Measurements from ENCODE around the gene METTL17. TPM values are rescaled to one million over a fixed set of nuclear protein-coding genes. Genes with fewer than 3 reads are reported as not detected.

Gene METTL17
- total and polyA plus RNA-seq, 2 of the 13 experiments (the other 11 are each of a cell fraction or from before 2014, with no cell fraction given), result 122 to 199 TPM

DNA sequence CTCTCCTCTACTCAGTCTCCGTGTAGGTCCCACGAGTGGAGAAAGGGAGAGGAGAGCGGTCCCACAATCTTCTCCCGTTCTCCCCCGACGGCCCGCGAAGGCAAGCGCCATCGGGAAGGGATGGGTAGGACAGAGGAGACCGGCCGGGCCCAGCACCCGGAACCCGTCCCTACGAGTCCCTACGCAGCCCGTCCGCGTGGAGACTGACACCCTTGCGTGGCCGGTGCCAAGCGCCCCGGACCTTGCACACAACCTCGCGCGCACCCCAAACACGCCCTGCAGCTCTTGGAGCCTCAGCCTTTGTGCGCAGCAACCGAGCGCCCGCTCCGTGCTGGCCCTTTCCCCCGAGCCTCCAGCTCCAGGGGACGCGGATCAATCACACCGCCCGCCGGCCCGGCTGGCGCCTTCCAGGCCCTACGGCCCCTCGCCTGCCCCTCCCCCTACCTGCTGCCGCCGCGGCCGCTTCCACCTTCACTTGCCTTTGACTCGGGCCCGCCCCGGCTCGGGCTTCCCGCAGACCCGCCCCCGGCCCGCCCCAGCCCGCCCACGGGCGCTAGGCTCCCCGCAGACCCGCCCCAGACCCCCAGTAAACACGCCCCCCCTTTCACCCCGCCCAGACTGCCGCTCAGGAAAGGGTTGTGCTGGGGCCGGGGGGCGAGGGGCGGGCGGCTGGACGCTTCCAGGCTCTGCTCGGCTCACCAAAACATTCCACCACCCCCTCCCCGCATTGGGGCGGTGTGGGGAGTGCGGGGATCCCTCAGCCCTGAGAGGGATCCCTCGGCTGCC lies 35.0 kb downstream of the METTL17 start, which contains the start of gene NDRG2 (continued):
- TF ChIP-seq GATA4 (IDR thresholded peaks at IDR 0.05; ENCODE audit: borderline replicate concordance, low read depth) (no peak), TBL1XR1 (IDR thresholded peaks at IDR 0.05; ENCODE audit: borderline replicate concordance, low read length, partially characterized antibody) (no peak), ZNF768 (CRISPR knock-in tag; IDR thresholded peaks at IDR 0.05) (peak; percentile 78; the same call in 1 of the 2 replicates), NFE2L1 (CRISPR knock-in tag; IDR thresholded peaks at IDR 0.05; ENCODE audit: borderline replicate concordance) (0 out of 2 replicates have a peak, but pooled peaks have one; percentile 63), HDAC2 (CRISPR knock-in tag; IDR thresholded peaks at IDR 0.05) (peak; percentile 61), MEIS2 (CRISPR knock-in tag; IDR thresholded peaks at IDR 0.05) (peak; percentile 82; the same call in 1 of the 2 replicates), ARNTL (CRISPR knock-in tag; IDR thresholded peaks at IDR 0.05) (no peak), ZNF644 (CRISPR knock-in tag; IDR thresholded peaks at IDR 0.05; ENCODE audit: low read depth) (no peak), ZNF75D (CRISPR knock-in tag; IDR thresholded peaks at IDR 0.05; ENCODE audit: borderline replicate concordance) (no peak), KAT7 (CRISPR knock-in tag; IDR thresholded peaks at IDR 0.05; ENCODE audit: borderline replicate concordance) (peak; percentile 92; the same call in 1 of the 2 replicates), JUNB (CRISPR knock-in tag; IDR thresholded peaks at IDR 0.05; ENCODE audit: borderline replicate concordance) (no peak), JDP2 (CRISPR knock-in tag; IDR thresholded peaks at IDR 0.05; ENCODE audit: borderline replicate concordance) (no peak), FOSL2 (CRISPR knock-in tag; IDR thresholded peaks at IDR 0.05) (peak; percentile 34), HOXA7 (CRISPR knock-in tag; IDR thresholded peaks at IDR 0.05) (no peak), NCOA2 (CRISPR knock-in tag; IDR thresholded peaks at IDR 0.05) (peak; percentile 71; the same call in 1 of the 2 replicates), FOXO1 (CRISPR knock-in tag; IDR thresholded peaks at IDR 0.05) (peak; percentile 60; the same call in 1 of the 2 replicates), TOPORS (CRISPR knock-in tag; IDR thresholded peaks at IDR 0.05) (no peak), CCDC6 (CRISPR knock-in tag; IDR thresholded peaks at IDR 0.05) (no peak), ZNF337 (CRISPR knock-in tag; IDR thresholded peaks at IDR 0.05; ENCODE audit: borderline replicate concordance, low read depth) (no peak)
- TF ChIP-seq, protein P1, sequence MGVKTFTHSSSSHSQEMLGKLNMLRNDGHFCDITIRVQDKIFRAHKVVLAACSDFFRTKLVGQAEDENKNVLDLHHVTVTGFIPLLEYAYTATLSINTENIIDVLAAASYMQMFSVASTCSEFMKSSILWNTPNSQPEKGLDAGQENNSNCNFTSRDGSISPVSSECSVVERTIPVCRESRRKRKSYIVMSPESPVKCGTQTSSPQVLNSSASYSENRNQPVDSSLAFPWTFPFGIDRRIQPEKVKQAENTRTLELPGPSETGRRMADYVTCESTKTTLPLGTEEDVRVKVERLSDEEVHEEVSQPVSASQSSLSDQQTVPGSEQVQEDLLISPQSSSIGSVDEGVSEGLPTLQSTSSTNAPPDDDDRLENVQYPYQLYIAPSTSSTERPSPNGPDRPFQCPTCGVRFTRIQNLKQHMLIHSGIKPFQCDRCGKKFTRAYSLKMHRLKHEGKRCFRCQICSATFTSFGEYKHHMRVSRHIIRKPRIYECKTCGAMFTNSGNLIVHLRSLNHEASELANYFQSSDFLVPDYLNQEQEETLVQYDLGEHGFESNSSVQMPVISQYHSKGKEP (CRISPR knock-in tag; IDR thresholded peaks at IDR 0.05), result no peak
- TF ChIP-seq, protein P2, sequence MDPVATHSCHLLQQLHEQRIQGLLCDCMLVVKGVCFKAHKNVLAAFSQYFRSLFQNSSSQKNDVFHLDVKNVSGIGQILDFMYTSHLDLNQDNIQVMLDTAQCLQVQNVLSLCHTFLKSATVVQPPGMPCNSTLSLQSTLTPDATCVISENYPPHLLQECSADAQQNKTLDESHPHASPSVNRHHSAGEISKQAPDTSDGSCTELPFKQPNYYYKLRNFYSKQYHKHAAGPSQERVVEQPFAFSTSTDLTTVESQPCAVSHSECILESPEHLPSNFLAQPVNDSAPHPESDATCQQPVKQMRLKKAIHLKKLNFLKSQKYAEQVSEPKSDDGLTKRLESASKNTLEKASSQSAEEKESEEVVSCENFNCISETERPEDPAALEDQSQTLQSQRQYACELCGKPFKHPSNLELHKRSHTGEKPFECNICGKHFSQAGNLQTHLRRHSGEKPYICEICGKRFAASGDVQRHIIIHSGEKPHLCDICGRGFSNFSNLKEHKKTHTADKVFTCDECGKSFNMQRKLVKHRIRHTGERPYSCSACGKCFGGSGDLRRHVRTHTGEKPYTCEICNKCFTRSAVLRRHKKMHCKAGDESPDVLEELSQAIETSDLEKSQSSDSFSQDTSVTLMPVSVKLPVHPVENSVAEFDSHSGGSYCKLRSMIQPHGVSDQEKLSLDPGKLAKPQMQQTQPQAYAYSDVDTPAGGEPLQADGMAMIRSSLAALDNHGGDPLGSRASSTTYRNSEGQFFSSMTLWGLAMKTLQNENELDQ (CRISPR knock-in tag; IDR thresholded peaks at IDR 0.05; ENCODE audit: borderline replicate concordance), result peak; percentile 44; the same call in 1 of the 2 replicates
- TF ChIP-seq, protein P3, sequence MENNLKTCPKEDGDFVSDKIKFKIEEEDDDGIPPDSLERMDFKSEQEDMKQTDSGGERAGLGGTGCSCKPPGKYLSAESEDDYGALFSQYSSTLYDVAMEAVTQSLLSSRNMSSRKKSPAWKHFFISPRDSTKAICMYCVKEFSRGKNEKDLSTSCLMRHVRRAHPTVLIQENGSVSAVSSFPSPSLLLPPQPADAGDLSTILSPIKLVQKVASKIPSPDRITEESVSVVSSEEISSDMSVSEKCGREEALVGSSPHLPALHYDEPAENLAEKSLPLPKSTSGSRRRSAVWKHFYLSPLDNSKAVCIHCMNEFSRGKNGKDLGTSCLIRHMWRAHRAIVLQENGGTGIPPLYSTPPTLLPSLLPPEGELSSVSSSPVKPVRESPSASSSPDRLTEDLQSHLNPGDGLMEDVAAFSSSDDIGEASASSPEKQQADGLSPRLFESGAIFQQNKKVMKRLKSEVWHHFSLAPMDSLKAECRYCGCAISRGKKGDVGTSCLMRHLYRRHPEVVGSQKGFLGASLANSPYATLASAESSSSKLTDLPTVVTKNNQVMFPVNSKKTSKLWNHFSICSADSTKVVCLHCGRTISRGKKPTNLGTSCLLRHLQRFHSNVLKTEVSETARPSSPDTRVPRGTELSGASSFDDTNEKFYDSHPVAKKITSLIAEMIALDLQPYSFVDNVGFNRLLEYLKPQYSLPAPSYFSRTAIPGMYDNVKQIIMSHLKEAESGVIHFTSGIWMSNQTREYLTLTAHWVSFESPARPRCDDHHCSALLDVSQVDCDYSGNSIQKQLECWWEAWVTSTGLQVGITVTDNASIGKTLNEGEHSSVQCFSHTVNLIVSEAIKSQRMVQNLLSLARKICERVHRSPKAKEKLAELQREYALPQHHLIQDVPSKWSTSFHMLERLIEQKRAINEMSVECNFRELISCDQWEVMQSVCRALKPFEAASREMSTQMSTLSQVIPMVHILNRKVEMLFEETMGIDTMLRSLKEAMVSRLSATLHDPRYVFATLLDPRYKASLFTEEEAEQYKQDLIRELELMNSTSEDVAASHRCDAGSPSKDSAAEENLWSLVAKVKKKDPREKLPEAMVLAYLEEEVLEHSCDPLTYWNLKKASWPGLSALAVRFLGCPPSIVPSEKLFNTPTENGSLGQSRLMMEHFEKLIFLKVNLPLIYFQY (CRISPR knock-in tag; IDR thresholded peaks at IDR 0.05; ENCODE audit: borderline replicate concordance), result peak; percentile 71; the same call in 1 of the 2 replicates

Measured in HepG2 (cell line).